ENCODE measurements around the gene TBC1D14. TPM values are rescaled to one million over a fixed set of nuclear protein-coding genes. Genes with fewer than 3 reads are reported as not detected.

The TBC1D14 gene
- total RNA-seq, 1 donor, result 42.3 TPM

DNA sequence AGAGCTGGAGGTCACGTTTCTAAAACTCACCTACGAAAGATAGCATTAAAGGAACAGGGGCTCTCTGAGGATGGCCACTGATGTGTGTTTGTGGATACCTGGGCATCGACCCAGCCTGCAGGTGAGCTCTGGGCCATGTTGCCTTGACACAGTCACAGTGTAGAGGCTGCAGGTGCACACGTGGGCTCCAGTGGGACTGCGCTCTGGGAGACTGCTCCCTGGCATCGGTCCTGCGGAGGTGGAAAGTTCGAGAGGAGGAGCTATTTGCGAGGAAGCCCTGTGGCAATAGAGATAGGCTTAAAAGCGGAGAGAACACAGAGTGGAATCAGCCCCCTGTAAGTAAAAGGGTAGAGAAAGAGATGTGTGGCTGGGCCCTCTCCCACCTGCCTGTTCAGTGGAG, 121.2 kb downstream of the TBC1D14 start:
- DNase-seq (ENCODE audit: low read depth), result no peak
- TF ChIP-seq, protein P1, sequence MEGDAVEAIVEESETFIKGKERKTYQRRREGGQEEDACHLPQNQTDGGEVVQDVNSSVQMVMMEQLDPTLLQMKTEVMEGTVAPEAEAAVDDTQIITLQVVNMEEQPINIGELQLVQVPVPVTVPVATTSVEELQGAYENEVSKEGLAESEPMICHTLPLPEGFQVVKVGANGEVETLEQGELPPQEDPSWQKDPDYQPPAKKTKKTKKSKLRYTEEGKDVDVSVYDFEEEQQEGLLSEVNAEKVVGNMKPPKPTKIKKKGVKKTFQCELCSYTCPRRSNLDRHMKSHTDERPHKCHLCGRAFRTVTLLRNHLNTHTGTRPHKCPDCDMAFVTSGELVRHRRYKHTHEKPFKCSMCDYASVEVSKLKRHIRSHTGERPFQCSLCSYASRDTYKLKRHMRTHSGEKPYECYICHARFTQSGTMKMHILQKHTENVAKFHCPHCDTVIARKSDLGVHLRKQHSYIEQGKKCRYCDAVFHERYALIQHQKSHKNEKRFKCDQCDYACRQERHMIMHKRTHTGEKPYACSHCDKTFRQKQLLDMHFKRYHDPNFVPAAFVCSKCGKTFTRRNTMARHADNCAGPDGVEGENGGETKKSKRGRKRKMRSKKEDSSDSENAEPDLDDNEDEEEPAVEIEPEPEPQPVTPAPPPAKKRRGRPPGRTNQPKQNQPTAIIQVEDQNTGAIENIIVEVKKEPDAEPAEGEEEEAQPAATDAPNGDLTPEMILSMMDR (IDR thresholded peaks at IDR 0.05; ENCODE audit: insufficient read depth, low read depth, low read length), result no peak
- H3K4me3 ChIP-seq (ENCODE audit: low read depth, low read length), result no peak overlapping the region

GRCh38 chr4:7031558-7032449, 122.2 kb downstream of the TBC1D14 start:
- no peak for DNase-seq (ENCODE audit: low read depth)

GRCh38 chr4:7032596-7032995, 123.0 kb downstream of the TBC1D14 start:
- TF ChIP-seq, protein P1 (IDR thresholded peaks at IDR 0.05; ENCODE audit: insufficient read depth, low read depth, low read length), result no peak

More at GRCh38 chr4:7031558-7032449, 122.2 kb downstream of the TBC1D14 start:
- TF ChIP-seq, protein P1 (IDR thresholded peaks at IDR 0.05; ENCODE audit: insufficient read depth, low read depth, low read length), result no peak
- H3K4me3 ChIP-seq (ENCODE audit: low read depth, low read length), result no peak overlapping the region

DNA sequence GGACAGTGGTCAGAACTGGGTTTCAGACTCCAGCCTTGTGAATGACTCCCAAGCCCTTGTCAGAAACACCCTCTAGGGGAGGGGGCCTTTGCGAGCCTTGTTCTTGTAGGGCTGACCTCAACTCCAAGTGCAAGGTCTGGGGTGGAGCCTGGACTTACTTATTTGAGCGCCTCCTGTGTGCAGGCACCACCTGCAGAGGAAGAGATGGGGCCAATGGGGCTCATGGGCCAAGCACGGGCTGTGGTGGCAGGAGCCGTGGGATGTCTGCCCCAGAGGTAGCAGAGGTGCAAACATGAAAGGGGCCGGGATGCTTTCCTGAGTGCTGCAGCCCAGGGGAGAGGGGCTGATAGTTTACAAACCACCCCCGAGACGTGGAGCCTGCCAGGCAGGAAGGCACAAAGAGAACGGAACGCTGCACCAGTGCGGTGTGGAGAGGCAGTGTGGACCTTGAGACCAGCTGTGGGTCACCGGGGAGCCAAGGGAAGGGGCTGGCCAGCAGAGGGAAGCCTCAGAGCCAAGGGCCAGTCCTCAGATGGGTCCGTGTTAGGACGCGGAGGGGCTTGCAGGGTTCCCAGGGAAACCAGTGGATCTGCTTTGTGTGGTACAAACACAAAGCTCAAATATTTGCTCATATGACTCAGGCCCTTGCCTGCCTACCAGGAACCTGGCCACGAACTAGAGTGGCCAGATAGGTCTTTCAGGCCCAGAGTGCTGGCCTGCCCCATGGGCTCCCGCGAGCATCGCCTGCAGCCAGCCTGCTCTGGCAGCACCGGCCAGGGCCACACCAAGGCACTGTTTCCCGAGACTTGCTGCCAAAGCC, 124.8 kb downstream of the TBC1D14 start:
- TF ChIP-seq, protein P1 (IDR thresholded peaks at IDR 0.05; ENCODE audit: insufficient read depth, low read depth, low read length), result no peak
- DNase-seq (ENCODE audit: low read depth), result no peak
- H3K4me3 ChIP-seq (ENCODE audit: low read depth, low read length), result no peak overlapping the region

More at GRCh38 chr4:7032596-7032995, 123.0 kb downstream of the TBC1D14 start:
- no peak for DNase-seq (ENCODE audit: low read depth)
- H3K4me3 ChIP-seq (ENCODE audit: low read depth, low read length), result no peak overlapping the region

DNA sequence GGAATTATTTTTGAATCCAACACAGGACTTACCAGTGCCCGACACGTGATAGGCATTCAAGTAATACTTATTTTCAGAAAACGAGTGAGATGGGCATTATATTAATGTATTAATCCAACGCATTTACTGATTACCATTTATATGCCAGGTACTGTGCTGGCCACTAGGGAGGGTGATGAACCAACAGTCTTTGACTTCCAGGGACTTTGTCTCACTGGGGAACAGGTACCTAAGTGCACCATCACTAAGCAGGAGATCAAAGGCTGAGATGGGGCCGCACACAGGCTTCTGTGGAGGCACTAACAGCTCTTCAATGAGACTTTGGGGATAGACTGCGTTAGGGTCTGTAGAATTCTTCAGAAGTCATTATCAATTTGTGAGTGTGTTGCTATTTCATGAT, 127.8 kb downstream of the TBC1D14 start:
- DNase-seq (ENCODE audit: low read depth), result no peak
- TF ChIP-seq, protein P1 (IDR thresholded peaks at IDR 0.05; ENCODE audit: insufficient read depth, low read depth, low read length), result no peak
- H3K4me3 ChIP-seq (ENCODE audit: low read depth, low read length), result no peak overlapping the region

- no peak overlapping the region for H3K4me3 ChIP-seq (ENCODE audit: low read depth, low read length)
- TF ChIP-seq, protein P1 (IDR thresholded peaks at IDR 0.05; ENCODE audit: insufficient read depth, low read depth, low read length), result no peak
- no peak for DNase-seq (ENCODE audit: low read depth)
Measured at GRCh38 chr4:7040765-7041164, 131.1 kb downstream of the TBC1D14 start.

Data from fibroblast of villous mesenchyme (primary cell).